HG02981 (cell line): ENCODE results near the gene HFE.
"Not testable (repeated sequence)": the region's sequence is repeated elsewhere in the genome, so short reads cannot be mapped to it uniquely, and the experiment has no call there.

ENCODE experiments used
- ATAC-seq: cut with Tn5 transposase; IDR thresholded peaks from one replicate; pipeline ENCODE4 v1.9.1; 2021; ENCODE audit warnings: mild to moderate bottlenecking, moderate library complexity; ENCODE audit not compliant: unreplicated experiment

HFE gene

GRCh38 chr6:26105842-26106241 is 18.6 kb downstream of the HFE start:
- ATAC-seq, result no peak

DNA sequence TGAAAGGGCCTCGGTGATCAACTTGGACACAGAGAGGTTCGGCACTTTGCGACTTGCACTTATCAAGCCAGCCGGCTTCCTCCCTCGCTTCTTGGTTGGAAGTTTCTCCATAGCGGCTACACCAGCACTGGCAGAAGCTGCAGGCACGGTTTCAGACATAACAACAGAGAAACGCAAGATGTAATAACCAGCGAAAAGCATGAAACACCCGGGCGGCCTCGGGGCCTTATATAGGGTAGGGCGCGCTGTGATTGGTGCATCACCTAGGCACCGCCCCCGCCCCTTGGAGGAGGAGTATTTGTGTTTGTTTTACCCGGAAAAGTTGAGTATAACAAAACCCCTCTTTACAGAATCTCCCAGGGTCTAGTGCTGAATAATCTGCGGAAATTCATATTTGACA is 20.7 kb downstream of the HFE start:
- no peak for ATAC-seq

DNA sequence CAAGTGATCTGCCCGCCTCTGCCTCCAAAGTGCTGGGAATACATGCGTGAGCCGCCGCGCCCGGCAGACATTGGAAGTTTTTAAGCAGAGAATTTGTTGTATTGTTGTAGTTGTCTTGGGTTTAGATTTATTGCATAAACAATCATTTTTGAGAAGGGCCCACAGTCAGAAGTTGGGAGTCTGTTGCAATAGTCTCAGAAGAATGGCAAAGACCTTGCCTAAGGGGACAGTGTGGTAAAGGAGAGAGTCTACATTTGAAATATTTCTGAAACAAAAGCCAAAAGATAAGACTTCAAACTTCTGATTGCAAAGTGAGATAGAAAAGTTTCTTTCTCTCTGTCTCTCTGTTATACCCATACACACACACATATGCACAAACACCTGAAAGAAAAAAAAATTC is 22.5 kb downstream of the HFE start:
- no peak for ATAC-seq

GRCh38 chr6:26113570-26113969 is 26.3 kb downstream of the HFE start:
- ATAC-seq, result no peak

GRCh38 chr6:26115226-26115625 is 28.0 kb downstream of the HFE start:
- no peak for ATAC-seq

GRCh38 chr6:26116267-26116666 is 29.0 kb downstream of the HFE start:
- ATAC-seq, result no peak

GRCh38 chr6:26118999-26119398 is 31.8 kb downstream of the HFE start:
- ATAC-seq, result no peak

DNA sequence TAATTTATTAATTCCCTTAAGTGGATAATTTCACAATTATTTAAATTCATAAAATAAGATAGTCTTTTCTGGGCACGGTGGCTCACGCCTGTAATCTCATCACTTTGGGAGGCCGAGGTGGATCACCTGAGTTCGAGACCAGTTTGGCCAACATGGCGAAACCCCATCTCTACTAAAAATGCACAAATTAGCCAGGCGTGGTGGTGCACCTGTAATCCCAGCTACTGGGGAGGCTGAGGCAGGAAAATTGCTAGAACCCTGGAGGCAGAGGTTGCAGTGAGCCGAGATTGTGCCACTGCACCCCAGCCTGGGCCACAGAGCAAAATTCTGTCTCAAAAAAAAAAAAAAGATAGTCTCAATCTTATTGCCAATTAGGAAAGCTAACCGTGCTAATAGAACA is 32.9 kb downstream of the HFE start:
- not testable (repeated sequence) for ATAC-seq

DNA sequence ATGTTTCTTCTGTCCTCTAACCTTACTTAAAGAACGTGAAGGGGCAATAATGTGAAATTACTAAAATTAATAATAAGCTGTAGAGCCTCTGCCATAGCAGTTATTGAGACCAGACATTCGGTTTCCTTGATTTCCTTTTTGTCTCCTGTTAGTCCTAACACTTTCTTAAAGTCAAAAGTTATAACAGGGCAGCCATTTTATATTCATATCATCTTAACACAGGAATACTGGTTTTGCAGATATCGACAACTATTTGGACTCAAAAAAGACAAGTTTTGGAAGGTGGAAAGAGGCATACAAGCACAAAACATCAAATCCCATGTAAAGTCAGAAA is 33.5 kb downstream of the HFE start:
- ATAC-seq, result no peak

- ATAC-seq, result no peak
Observed at GRCh38 chr6:26121141-26122004, 34.1 kb downstream of the HFE start.

- no peak for ATAC-seq
Observed at GRCh38 chr6:26122005-26122388, 34.8 kb downstream of the HFE start.

GRCh38 chr6:26122402-26122792 is 35.2 kb downstream of the HFE start:
- ATAC-seq, result no peak

DNA sequence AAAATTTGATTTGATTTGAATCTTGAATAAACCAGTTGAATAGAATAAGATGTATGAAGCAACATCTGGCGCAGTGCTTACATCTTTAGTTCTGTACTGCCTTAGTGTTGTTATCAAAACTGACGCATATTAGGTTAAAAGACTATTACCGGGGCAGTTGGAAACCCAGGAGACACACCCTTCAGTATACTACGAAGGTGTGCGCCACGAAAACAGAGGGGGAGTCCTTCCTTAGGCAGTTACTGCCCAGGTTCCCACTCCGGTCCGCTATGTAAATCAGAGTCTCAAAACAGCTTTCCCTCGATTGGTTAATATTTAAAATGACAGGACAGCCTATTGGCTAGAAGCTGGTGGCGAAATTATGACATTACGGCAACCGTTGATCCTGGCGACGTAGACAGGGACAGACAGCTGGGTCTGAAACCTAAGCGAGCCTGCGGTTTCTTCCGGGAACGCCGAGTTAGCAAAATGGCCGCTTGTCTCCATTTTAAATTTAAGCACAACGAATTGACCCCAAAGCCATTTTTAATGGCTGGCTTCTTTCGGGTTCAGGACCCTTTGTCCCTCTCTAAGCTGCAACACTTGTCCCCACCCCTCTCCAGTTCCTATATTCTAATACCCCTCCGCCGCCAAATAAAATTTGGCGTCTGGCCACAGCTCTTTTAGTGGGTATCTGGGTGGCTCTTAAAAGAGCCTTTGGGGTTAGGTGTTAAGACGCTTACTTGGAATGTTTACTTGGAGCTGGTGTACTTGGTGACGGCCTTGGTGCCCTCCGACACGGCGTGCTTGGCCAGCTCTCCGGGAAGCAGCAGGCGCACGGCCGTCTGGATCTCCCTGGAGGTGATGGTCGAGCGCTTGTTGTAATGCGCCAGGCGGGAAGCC is 35.8 kb downstream of the HFE start:
- ATAC-seq, result peak; percentile 42

- peak; percentile 0 for ATAC-seq
Observed at GRCh38 chr6:26123675-26123946, 36.4 kb downstream of the HFE start.

DNA sequence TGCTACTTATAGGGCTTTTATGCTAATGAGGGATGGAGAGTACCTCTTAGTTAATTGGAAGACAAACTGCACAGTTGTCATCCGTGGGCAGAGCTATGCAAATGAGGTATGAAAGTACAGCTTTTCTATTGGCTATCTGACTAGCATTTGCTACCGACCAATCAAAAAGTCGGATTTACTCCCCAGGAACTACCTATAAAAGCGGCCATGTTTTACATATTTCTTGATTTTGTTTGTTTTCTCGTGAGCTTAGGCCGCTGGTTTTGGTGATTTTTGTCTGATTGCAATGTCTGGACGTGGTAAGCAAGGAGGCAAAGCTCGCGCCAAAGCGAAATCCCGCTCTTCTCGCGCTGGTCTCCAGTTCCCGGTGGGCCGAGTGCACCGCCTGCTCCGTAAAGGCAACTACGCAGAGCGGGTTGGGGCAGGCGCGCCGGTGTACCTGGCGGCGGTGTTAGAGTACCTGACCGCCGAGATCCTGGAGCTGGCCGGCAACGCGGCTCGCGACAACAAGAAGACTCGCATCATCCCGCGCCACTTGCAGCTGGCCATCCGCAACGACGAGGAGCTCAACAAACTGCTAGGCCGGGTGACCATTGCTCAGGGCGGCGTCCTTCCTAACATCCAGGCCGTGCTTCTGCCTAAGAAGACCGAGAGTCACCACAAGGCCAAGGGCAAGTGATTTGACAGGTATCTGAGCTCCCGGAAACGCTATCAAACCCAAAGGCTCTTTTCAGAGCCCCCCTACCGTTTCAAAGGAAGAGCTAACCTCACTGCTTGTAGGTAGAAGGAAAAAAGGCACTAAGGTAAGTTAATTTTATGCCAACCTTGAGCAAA is 36.9 kb downstream of the HFE start:
- peak; percentile 76 for ATAC-seq

GRCh38 chr6:26124781-26125685 is 37.8 kb downstream of the HFE start:
- no peak for ATAC-seq

- ATAC-seq, result no peak
Observed at GRCh38 chr6:26126394-26127235, 39.4 kb downstream of the HFE start.

GRCh38 chr6:26128013-26128771 is 41.0 kb downstream of the HFE start:
- ATAC-seq, result no peak

GRCh38 chr6:26129656-26130055 is 42.4 kb downstream of the HFE start:
- ATAC-seq, result no peak
